Stimulated activated CD4-positive, alpha-beta T cell treated with anti-CD3 and anti-CD28 coated beads, Interleukin-12 subunit alpha, Interleukin-12 subunit beta, amount 100 ng/mL, for 4 hours (primary cell): ENCODE measurements around the gene IRF4.
"Not testable (repeated sequence)": the region's sequence is repeated elsewhere in the genome, so short reads cannot be mapped to it uniquely, and the experiment has no call there.

ENCODE experiments used
- DNase-seq: peaks from one replicate; pipeline ENCODE4 v3.0.0-alpha.2; 2020

IRF4 gene

DNA sequence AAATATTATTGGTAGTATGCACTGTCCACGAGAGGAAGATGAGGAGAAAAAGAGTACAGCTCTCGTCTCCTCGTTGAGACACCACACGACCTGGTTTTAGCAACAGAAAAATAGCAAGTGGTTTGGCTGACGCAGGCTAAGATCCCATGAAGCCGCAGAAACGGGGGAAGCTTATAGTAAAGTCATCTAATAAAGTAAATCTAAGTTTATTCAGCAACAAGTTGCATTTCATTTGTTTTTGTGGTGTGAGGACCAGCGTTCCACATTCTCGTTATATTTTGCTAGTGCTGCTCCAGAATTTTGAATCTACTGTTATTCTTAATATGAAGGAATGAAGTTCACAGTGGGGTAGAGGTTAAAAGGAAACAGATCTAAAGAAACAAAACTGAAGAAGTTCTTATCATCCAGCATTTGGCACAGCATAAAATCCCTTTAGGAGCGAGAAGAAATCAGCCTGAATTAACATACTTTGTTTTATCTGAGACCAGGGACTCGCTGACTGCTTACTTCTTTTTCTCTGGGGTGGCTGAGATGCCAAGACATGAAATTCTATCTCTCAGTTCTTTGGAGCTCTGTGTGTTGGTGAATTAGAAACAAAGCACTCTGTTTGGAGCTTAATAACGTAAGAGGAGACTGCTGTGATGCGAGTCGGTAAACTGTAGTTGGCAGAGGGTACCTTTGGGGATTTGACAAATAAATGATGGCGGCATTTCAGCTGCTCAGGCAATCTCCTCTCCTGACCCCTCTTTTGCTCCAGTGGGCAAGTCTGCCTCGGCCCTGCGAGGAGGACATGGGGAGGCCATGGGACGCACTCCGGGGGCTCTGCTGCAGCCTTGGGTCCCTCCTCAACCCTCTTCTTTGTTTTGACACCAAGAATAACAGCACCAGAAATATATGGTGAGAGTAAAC is 24.9 kb upstream of the IRF4 start:
- no peak for DNase-seq

DNA sequence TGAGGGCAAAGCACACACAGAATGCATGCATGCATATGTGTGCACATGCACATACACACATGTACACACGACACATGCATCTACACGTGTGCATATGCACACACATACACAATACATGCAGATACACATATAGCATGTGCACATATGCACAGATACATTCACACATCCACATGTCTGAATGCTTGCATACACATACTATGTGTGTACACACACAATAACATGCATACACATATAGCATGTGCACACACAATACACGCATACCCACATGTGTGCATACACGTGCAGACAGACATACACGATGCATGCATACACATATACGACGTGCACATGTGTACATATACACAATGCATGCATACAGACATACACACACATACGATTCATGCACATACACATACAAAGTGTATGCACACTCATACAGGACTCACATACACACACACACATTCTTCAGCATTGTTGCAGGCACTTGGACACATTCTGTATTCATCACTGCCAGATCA is 24.2 kb upstream of the IRF4 start:
- DNase-seq: no peak

DNA sequence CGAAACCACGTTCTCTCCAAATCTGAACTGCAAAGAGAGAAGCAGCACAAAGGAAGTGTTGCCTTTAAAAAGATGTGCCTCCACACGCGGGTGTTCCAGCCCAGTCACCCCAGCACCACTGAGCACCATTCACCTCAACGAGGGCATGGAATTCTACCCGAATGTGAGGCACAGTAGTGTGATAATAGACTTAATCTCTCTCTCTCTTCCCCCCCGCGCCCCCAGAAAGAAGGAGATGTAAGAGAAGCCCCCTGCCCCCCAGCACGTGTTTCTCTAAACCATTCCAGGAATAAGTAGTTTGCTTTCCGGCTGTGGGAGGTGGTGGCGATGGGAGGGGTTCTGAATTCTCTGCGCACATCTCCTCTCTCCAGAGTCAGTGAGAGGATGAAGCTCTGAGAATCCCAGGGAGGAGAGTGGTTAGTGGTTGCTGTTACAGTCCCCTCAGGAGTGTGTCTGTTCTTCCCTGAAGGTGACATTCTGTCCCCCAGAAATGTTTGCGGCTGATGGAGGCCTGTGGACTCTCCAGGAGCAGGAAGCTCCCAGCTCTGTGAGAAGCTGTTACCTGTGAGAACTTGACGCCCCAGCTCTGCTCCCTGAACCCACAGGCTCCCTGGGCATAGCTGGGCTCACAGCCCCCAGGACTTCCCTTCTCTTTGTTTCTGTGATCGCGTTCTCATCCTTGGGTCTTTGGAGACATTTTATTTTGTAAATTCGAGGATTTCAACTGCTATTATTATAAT is 23.5 kb upstream of the IRF4 start:
- no peak for DNase-seq

DNA sequence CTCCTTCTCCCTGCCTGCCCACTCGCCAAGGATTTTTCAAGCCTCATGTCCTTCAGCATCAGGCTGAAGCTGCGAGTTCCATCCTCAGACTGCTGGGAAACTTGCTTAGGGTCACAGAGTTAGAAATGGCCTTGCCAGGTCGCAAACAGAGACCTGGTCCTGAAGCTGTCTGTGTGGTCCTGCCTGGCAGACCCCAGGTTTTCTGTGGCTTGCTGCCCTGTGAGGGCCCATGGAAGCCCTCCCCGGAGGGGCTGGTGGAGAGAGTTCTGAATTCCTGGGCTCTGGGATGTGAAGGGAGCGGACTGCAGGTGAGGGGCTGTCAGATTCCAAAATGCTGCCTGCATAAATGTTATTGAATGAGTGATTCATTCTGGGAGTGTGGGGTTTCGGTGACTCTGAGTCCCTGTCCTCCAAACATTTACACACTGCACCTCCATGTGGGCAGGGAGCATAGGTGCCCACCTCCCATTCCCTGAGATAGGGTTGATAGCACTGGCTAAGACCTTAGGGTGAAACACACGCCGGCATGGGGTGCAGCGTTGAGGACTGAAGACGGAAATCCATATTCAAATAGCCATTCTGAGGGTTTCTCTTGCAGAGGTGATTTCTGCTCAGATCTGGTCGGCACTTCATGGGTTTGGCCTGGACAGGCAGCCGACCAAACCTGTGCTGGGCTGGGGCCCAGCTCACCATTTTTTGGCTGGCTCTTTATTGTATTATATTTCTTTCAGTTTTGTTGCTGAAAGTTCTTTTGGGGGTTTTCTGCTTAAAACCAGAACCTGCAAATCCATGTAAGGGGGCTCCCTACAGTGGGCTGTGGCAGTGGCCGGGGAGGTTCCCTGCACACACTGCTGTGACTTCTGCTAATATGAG is 21.8 kb upstream of the IRF4 start:
- DNase-seq: no peak

- DNase-seq: no peak
Measured at GRCh38 chr6:370555-370954, 21.0 kb upstream of the IRF4 start.

DNA sequence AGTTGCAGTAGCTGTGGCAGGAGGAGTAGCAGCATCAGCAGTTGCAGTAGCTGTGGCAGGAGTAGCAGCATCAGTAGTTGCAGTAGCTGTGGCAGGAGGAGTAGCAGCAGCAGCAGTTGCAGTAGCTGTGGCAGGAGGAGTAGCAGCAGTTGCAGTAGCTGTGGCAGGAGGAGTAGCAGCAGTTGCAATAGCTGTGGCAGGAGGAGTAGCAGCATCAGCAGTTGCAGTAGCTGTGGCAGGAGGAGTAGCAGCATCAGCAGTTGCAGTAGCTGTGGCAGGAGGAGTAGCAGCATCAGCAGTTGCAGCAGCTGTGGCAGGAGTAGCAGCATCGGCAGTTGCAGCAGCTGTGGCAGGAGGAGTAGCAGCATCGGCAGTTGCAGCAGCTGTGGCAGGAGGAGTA is 19.7 kb upstream of the IRF4 start:
- DNase-seq: not testable (repeated sequence)

GRCh38 chr6:372336-372911 is 19.1 kb upstream of the IRF4 start:
- DNase-seq: no peak

DNA sequence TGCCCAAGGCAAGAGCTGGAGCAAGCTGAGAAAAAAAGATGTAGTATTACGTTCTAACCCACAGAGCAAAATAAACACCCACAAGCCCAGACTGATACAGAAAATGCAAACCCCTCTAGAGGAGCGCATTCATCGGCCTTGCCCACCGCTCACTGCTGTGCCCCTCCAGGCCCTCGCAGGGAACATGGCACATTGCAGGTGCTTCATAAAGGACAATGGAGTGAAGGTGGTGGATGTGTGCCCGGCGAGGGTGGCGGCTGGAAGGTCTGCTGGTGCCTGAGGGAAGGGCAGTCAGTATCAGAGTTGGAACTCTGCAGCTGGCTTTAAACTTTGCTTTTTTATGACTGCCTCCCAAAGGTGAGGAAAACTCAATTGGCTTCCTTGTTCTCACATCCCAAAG is 18.5 kb upstream of the IRF4 start:
- DNase-seq: no peak

- no peak for DNase-seq
Measured at GRCh38 chr6:373773-374724, 17.5 kb upstream of the IRF4 start.

DNA sequence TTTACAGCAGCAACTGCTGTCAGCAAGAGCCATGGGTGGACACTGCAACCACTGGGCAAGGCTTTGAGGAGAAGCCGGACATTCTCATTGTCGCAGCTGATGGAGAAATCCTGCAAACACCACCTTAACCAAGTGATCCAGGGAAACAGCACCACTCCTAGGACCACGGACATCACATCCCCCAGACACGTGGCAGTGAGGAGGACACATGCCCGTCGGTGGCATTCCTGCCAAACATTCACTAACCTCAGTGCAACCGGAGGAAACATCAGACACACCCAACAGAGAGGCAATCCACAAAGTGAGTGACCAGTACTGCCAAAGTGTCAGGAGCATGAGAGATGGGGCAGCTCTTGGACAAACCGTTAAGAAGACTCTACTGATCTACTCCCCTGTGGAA is 16.6 kb upstream of the IRF4 start:
- no peak for DNase-seq

- no peak for DNase-seq
Measured at GRCh38 chr6:376827-377640, 14.5 kb upstream of the IRF4 start.

- not testable (repeated sequence) for DNase-seq
Measured at GRCh38 chr6:377641-378020, 13.9 kb upstream of the IRF4 start.

- no peak for DNase-seq
Measured at GRCh38 chr6:378090-378957, 13.2 kb upstream of the IRF4 start.

DNA sequence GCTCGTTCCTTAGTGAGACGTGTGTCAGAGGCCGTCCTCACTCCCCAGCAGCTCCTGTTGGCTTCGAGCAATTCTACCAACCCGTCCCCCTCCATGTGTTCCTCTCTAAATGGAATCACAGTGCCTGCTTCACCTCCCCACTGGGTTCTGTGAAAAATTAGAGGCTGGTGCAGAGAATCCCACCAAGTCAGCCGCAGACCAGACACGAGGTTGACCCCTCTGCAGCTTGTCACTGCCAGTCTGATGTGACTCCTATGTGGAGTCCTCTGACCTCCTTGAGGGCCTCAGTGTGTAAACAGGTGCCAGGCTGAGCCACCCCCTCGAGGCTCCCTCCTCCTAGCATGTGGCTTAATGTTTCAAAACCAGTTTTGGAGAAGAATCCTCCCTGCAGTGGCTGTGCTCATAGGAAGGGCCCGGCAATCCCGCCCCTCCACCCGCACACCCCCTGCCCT is 12.6 kb upstream of the IRF4 start:
- DNase-seq: no peak

DNA sequence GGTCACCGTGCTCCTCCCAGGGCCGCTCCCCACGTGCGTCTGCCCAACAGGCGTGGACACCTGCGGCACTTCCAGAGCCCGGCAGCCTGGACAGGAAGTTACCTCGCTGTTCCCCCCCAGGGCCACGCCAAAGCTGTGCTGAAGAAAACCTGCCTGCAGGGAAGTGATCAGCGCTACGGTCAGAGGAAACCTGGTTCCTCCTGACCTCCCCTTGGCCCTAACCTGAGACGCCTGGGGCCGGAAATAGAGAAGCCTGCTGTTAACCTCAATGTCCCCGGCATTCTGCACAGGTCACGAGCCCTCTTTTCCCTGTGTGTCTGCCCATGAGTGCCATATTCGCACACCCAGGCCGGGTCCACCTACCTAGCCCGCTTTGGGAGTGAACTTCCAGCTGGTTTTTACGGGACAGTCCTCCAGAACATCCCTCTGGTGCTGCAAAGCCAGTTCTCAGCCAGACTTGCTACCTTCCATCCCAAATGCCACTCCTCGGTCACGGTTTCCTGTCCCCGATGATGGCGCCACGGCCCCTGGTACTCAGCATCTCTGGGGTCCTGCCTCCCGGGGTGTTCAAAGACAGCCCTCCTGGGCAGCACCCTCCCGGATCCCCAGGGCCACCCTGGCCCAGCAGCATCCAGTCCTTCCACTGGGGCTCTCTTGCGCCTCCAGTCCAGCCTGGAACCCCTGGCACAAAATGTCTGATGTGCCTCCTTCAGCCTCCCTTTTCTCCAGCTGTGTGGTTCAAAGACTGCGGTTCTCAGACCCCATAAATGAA is 12.0 kb upstream of the IRF4 start:
- DNase-seq: no peak

- no peak for DNase-seq
Measured at GRCh38 chr6:380234-381218, 11.0 kb upstream of the IRF4 start.

GRCh38 chr6:381742-382461 is 9.7 kb upstream of the IRF4 start:
- no peak for DNase-seq
